ENCODE results near the gene CCDC74B. TPM values are rescaled to one million over a fixed set of nuclear protein-coding genes. Genes with fewer than 3 reads are reported as not detected.
"Not testable (repeated sequence)": the region's sequence is repeated elsewhere in the genome, so short reads cannot be mapped to it uniquely, and the experiment has no call there.

CCDC74B gene
- total RNA-seq, 1 donor from 2014 or later = 0.64 TPM

DNA sequence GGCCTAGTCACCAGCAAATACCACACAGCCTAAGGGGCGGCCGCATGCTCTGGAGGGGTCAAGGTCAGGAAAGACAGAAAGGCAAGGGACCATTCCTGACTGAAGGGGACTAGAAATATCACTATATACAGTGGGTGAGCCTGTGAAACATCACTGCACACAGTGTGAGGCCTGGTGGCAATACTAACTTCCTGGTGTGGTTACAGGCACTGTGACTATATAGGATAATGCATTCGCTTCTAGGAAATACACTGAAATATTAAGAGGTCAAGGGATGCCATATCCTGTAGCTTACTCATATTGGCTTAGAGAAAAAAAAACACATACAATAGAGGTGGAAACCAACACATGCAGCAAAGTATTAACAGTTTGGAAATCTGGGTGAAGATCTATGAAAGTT lies 24.3 kb upstream of the CCDC74B start:
- DNase-seq (ENCODE audit: low spot score) = not testable (repeated sequence)

DNA sequence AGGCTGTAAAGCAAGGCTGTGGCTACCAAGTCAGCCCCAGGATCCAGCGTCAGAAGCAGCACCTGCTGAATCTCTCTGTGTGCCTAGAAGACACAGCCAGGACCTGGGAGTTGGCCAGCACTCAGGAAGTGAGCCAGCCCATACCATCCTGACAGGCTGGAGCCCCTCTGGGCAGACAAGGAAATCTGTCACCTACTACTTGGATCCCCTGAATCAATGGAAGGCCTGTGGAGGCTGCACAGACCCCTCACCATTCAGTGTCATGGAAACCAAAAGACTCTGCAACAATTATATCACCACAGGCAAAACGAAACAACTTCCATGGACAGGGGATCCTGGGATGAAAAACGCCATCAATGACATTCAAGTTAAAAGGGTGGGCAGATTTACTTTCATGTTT lies 21.7 kb upstream of the CCDC74B start:
- not testable (repeated sequence) for DNase-seq (ENCODE audit: low spot score)

DNA sequence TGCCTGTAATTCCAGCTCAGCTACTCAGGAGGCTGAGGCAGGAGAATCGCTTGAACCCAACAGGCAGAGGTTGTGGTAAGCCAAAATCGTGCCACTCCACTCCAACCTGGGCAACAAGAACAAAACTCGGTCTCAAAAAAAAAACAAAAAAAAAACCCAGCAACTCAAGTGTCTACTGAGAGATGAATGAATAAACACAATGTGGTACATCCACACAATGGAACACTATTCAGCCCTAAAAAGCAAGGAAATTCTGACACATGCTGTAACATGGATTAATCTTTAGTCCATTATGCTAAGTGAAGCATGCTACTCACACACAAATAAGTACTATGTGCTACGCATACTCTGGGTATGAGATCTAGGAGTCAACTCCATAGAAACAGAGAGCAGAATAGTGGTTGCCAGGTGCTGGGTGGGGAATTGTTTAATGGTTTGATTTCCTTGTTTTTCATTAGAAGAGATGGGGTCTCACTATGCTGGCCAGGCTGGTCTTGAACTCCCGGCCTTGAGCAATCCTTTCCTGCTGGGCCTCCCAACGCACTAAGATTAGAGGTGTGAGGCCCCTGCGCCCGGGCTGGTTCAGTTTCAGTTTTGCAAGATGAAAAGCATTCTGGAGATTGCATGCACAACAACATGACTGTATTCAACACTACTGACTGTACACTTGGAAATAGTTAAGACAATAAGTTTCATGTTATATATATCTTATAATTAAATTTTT lies 20.5 kb upstream of the CCDC74B start:
- DNase-seq (ENCODE audit: low spot score) = no peak

DNA sequence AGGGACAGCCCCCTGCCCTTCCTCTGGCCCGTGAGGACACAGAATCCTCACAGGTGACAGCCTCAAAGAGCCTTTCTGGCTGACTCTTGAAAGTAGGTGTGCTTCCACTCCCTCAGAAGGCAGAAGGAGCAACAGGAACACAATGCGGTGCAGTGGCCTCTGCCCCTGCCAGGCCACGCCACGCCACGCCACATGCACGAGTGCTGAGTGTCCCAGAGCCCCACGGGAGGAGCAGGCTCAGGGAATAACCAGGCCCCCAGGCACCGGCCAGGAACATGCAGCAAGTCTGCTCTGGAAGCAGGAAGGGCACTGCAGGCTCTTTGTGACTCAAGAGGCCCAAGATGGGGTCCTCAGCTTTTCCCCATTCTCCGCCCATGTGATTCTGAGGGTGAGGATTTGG lies 18.1 kb upstream of the CCDC74B start:
- no peak for DNase-seq (ENCODE audit: low spot score)

DNA sequence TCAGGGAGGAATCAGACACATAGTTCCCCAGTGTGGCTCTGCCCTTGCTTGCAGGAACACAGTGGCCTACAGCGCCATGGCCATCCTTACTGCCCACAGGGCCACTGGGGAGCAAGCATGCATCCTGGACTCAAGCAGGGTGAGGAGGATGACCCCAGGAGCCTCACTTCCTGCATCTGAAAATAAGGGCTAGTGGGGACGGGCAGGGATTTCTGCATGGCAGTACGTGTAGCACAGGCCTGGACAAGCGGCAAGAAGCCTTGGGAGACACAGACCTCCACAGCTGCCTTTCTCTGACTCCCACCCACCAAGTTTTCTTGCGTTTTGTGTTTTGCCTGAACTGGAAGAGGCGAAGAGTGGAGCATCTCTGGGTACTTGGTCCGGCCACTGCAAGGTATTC lies 17.6 kb upstream of the CCDC74B start:
- DNase-seq (ENCODE audit: low spot score) = not testable (repeated sequence)

DNA sequence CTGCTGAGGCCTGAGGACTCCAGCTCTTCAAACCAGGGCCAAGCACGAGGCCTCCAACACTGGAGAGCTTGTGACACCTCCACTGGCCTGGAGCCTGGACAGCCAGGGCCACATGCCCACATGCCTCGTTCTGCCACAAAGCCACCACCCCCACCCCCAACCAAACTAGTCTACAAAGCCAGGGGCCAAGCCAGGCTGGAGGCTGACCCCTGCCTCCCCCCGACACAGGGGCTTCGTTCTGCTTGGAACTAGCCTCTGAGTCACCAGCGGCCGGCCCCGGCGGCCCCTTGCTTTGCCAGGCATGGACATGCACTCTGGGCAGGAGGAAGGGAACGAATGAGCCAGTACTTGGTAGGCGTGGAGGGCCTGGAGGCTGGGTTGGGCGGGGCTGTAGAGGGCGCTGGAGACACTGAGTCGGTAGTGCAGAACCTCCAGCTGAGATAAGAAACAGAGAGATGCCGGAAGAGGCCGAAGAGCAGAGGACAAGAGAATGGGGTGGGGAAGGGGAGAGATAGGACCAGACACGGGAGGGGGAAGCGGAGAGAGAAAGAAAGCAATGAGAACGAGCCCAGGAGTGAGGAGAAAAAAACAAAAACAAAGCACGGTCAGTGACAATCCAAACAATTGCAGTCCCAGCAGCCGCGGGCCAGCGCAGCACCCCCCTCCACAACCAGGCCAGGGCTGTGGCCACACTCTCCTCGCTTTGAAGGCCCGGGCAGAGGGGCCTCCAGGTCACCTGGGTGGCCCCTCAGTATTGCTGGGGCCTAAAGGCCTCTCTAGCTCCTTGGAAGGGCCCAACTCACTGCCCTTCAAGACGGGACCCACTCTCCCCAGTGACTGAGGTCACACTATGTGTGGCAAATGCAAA lies 16.2 kb upstream of the CCDC74B start:
- DNase-seq (ENCODE audit: low spot score) = not testable (repeated sequence)

DNA sequence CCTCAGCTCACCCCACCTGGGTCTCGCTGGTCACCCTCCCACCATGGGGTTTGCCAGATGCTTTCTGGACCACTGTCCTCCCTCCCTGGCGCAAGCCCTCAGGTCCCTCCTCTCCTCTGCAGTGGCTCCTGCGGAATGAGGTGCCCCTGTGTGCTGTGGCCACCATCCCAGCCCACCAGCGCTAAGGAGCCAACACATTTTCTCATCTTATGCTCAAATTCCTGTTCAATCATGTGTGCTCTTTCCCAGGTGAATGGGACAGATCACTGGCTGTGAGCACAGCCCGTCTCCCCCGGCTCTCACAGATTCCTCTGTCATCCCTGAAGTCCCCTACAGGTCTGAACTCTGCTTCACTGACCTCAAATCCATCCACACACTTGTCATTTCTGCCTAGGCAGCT lies 15.2 kb upstream of the CCDC74B start:
- DNase-seq (ENCODE audit: low spot score) = no peak

DNA sequence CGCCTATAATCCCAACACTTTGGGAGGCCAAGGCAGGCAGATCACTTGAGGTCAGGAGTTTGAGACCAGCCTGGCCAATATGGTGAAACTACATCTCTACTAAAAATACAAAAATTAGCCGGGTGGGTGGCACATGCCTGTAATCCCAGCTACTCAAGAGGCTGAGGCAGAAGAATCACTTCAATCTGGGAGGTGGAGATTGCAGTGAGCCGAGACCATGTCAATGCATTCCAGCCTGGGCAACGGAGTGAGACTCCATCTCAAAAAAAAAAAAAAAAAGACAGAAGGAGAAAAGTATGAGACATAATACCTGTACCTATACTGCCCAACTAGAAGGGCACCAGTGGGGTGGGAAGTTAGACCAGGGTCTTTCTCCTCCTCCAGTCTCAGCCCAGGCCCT lies 14.5 kb upstream of the CCDC74B start:
- DNase-seq (ENCODE audit: low spot score) = not testable (repeated sequence)

DNA sequence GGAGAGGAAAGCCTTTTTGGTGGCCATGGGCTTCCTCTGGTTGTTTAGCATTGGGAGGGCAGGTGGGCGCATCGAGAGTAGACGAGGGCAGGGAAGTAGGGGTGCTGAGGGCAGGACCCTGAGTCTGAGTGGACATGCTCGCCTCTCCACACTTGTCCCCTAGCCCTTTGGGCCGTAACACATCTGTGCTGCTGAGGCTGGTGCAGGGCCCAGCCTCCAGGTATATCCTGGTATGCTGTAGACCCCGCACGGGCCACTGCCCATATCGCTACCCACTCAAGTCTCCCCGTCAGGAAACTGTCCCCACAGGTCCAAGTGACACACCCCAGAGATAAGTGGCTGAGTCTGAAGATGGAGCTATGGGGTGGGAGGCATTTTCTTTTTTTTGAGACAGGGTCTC lies 13.7 kb upstream of the CCDC74B start:
- DNase-seq (ENCODE audit: low spot score) = no peak

DNA sequence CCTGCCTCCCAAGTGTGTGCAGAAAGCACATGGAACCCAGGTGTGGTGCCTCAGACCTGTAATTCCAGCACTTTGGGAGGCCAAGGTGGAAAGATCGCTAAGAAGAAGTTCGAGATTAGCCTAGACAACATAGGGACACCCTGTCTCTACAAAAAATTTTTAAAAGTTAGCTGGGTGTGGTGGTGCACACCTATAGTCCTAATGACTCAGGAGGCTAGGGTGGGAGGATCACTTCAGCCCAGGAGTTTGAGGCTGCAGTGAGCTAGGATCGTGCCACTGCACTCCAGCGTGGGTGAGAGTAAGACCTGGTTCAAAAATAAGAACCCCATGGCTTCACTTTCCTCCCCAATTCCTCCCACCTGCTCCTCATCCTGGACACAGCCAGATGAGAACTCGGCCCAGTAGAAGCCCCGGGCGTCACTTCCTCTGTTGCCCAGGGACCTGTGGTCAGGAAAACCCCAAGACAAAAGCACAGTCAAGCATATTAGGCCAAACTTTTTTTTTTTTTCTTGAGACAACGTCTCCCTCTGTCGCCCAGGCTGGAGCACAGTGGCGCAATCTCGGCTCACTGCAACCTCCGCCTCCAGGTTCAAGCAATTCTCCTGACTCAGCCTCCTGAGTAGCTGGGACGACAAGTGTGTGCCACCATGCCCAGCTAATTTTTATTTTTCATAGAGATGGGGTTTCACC lies 13.1 kb upstream of the CCDC74B start:
- DNase-seq (ENCODE audit: low spot score) = not testable (repeated sequence)

DNA sequence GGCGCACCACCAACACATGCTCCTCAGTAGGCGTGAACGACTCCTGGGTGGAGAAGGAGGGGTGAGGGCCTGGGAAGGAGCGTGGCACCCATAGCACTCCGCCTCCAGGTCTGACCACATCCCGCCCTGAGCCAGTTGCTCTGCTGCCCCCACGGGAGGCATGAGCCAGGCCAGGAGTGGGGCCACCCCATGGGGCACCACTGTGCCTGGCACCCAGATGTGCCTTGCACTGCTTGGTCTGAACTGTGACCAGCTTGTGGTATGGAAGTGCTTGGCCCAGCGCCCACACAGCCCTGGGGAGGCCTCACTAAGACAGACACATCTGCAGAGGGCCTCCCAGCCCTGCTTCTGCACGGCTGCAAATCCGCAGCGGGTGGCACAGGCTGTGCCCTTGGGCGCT lies 12.4 kb upstream of the CCDC74B start:
- DNase-seq (ENCODE audit: low spot score) = not testable (repeated sequence)

DNA sequence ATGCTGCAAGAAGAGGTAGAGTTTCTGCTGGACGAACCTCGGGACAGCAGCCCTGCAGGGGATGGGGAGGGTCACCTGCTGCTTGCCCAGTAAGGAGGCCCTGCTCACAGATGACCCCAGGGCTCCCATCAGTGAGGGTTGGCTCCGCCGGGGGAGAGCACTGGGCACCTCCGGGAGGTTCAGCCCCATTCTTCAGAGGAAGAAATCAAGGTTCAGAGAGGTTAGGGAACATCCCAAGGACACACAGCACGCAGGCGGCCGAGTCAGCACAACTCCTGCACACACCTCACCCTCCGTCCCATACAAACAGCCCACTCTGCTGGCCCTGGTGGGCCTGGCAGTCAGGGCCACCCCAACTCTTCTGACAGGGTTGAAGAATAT lies 11.7 kb upstream of the CCDC74B start:
- no peak for DNase-seq (ENCODE audit: low spot score)

DNA sequence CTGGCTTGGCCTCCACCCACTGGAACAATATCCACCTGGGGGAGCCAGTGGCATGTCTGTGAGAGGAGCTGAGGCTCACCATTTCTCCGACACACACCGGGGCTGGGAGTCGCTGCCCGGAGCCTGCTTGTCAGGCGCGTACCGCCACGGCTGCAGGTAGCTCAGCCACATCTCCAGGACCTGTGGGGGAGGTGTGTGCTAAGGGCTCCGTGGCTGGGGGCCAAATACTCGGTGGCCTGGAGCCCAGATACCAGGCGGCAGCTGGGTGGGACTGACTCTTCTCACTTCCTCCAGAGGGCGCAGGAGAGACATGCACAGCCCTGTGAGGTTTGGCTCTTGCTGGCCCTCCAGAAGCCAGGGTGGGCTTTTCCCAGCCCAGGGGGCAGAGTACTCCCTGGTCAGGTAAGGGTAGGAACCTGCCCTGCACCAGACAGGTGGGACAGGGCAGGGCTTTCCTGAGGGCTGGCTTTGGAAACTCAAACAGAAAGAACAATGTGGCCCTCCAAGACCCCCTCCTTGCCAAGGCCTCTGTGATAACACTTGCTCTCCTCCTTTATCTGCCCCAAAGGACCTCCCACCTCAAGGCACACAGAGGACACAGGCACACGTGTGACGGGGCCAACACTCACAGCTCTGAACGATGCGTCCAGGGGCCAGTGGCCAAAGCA lies 11.2 kb upstream of the CCDC74B start:
- DNase-seq (ENCODE audit: low spot score) = not testable (repeated sequence)

DNA sequence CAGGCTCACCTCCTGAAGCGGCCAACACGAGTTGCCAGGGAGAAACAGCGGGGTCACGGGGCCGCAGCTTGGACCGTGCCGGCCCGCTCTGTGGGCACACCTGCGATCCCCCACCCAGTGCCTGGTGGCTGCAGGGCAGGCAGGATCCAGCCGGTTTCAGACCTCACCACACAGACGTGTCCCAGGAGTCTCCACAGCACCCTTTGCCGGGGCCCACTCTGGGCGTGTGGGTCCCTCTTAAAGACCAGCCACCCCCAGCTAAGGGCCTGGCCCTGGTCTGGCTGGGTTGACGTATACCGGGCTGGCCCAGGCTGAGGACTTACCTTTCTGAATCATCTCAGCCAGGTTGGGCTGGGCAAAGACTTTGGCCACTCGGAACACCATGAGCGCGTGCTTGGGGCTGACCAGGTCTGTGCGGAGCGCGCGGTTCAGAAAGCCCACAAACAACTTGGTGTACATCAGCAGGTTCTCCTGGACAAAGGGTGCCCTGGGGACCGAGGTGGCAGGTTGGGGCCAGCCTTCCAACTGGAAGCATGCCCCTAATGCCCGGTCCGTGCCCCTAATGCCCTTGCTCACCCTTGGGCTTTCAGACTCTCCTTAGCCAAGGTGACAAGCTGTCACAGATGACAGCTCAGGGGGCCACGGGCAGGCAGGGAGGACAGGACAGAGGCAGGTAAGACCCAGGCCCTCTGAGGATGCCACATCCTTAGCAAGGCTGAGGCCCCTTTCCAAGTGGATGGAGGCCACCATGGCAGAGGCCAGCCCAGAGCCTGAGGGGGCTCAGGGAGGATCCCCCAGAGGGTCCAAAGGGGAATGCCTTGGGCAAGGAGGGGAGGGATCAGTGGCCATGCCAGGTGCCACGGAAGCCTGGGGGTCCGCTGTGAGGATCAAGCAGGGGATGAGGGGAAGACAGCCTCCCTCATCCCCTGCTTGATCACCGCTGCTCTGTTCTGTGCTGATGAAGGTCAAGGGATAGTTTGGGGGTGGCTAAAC lies 10.2 kb upstream of the CCDC74B start:
- no peak for DNase-seq (ENCODE audit: low spot score)

DNA sequence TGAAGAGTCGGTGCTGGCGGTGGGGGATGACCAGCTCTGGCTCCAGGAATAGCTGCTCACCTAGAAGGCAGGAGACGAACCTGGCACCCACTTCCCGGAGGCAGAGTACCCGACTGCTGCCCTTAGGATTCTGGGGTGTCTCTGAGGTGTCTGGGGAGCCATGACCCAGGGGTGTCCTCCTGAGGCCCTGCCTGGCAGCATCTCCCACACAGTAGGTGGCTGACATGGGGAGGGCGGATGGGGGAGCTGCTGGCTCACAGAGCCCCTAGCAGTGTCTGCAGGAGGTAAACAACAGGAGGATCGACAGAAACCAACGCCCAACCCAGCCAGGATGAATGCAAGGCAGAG lies 9.5 kb upstream of the CCDC74B start:
- not testable (repeated sequence) for DNase-seq (ENCODE audit: low spot score)

DNA sequence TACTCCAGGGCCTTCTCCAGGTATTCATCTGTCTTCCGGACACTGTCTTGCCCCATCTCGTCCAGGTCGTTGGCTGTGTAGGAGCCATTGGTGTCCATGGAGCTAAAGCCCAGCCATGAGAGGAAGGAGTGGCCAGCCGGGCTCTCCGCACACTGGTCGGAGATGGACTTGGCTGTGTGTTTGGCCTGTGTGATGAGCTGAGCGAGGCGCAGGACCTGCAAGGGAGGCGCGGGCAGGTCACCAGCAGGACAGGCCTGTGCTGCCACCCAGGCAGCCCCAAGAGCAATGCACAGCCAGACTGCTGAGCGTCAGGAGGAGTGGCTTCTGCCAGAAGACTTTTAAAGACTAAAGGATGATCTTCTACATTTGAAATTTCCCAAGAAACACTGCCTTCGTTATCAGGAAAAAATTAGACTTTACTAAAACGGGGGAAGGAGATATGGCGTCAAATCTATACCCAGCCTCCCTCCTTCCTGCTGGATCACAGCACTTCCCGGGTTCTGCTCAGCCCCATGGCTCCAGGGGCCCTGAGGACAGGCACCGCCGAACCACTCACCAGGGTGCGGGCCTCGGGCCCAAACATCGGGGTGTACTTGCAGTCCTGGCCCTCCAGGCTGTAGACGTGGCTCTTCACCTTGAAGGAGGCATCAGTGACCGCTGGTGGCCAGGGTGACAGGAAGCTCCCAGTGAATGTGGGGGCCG lies 9.0 kb upstream of the CCDC74B start:
- DNase-seq (ENCODE audit: low spot score) = not testable (repeated sequence)

DNA sequence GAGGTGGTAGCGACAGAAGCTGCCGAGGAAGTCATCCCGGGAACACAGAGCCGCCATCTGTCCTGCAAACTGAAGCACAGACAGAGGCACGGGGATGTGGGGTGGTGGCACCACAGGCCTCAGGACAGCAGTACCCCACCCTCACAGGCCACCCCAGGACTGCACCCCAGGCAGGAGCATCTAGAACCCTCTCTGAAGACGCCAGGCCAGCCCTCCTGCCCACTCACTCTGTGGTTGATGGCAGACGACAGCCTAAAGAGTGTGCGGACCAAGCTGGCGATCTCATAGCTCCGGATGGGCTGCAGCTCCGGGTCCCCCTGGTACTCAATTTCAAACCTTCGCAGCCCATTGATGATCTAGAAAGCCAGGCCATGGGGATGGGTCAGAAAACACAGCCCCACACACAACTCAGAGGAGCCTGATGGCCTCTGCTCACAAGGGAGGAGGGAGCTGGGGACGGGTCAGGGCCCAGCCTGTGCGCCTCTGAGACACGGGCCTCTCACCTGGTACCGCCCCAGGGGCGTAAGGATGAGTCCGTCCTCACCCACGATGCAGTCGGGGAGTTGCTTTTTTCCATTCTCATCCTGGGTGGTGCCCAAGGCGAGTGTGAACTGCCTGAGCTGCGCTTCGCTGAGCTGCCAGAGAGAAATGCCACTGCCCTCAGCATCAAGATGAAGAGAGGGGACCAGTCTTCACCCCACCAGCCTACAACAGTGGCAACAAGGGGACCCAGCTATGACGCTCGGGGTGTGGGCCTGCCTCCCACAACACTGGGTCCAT lies 8.1 kb upstream of the CCDC74B start:
- no peak for DNase-seq (ENCODE audit: low spot score)

DNA sequence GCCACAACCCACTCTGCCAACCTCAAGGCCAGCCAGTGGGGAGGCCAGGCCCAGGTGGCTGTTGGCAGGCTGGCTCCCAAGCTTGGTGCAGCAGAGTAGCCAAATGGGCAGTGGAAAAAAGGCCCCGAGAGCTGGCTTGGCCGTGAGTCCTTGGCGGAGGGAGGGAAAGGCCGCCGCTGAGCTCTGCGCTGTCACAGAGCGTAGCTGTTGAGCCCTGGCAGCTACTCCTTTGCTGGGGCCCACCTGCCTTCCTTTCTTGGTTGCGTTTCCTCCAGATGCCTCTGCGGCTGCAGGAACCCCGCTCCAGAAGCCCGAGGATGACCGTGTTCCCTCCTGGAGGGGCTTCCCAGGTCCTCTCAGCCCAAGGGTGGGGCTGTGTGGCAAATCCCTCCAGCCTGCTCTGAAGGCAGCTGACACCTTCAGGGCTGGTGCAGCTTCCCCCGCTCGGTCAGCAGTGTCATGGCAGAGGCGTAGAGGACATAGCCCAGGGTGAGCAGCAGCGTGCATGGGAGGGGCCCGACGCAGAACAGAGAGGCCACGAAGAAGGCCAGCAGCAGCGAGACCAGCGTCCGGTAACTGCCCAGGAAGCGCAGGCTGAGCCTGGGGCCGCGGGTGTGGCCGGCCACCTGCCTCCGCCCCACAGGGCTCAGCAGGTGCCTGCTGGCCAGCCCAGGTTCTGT lies 7.4 kb upstream of the CCDC74B start:
- DNase-seq (ENCODE audit: low spot score) = not testable (repeated sequence)
